Activated T-helper 1 cell treated with anti-CD3 and anti-CD28 coated beads, Interleukin-12 subunit alpha, Interleukin-12 subunit beta, Interleukin-2, Interleukin-4 antibody, amounts not matched to agents 30 ng/mL and 10 ng/mL and 1 ng/mL, durations not matched to agents 14 hours and 24 hours and 36 hours (primary cell): ENCODE measurements around the gene HCN2. TPM values are rescaled to one million over a fixed set of nuclear protein-coding genes. Genes with fewer than 3 reads are reported as not detected.

Experiments used
- DNase-seq: peaks from one replicate; pipeline ENCODE4 v3.0.0; 2021; ENCODE audit warnings: low spot score
- H3K27ac Mint-ChIP-seq: one replicate; pipeline ENCODE4 v1.8.0; 2021; ENCODE audit warnings: mild to moderate bottlenecking, mixed read lengths
- H3K27me3 Mint-ChIP-seq: one replicate; pipeline ENCODE4 v1.8.0; 2022; ENCODE audit warnings: mild to moderate bottlenecking, moderate library complexity, mixed read lengths; ENCODE audit not compliant: insufficient read depth
- H3K36me3 Mint-ChIP-seq: one replicate; pipeline ENCODE4 v1.8.0; 2021; ENCODE audit warnings: low read depth, mixed read lengths
- H3K4me1 Mint-ChIP-seq: one replicate; pipeline ENCODE4 v1.8.0; 2021; ENCODE audit warnings: low read depth, mixed read lengths
- H3K4me3 Mint-ChIP-seq: one replicate; pipeline ENCODE4 v1.8.0; 2021; ENCODE audit warnings: mild to moderate bottlenecking, moderate library complexity, mixed read lengths
- H3K9me3 Mint-ChIP-seq: one replicate; pipeline ENCODE4 v1.8.0; 2021; ENCODE audit warnings: mixed read lengths
- intact Hi-C: fragments of 100-400 bp; cut with micrococcal nuclease; formaldehyde crosslinking; loops from one replicate; pipeline ENCODE4 v1.15.1; 2024
- total RNA-seq: library from RNA; stranded (reverse); gene quantifications from 2 replicates; pipeline ENCODE4 v1.2.3, GENCODE V29; 2022

HCN2 gene
- total RNA-seq, 1 donor from 2014 or later, result 1.1 TPM

GRCh38 chr19:661427-662196 lies 71.9 kb downstream of the HCN2 start:
- Mint-ChIP-seq H3K4me3 (peak overlapping the region; percentile 95), H3K27me3 (no peaks in the 10 kb centered on the region), H3K4me1 (peaks cover 33% of the 10 kb centered on the region), H3K9me3 (no peaks in the 10 kb centered on the region), H3K27ac (peak overlapping the region; percentile 97), H3K36me3 (peaks cover 5% of the 10 kb centered on the region)
- intact Hi-C loops, result loop anchor here (1.0 to 5.0 kb wide), 6 partner anchors 22 to 266 kb away; partner anchors contain the start of genes ARID3A, BSG, FGF22 and POLRMT
- DNase-seq, result peak; percentile 71

- intact Hi-C loops, result loop anchor here (5.0 kb wide), 2 partner anchors 200 to 265 kb away; partner anchors contain the start of gene ARID3A
- Mint-ChIP-seq H3K36me3 (peaks cover 5% of the 10 kb centered on the region), H3K4me3 (peak overlapping the region; percentile 95)
Measured at GRCh38 chr19:662207-662961, 72.7 kb downstream of the HCN2 start.

GRCh38 chr19:662962-663681 lies 73.4 kb downstream of the HCN2 start, which contains the start of gene RNF126:
Gene RNF126 (minus strand): TSS chr19:663214. CDS start chr19:663121, 93 bp downstream.
- intact Hi-C loops, result loop anchor here (1.0 to 5.0 kb wide), 4 partner anchors 17 to 264 kb away; partner anchors contain the start of genes ARID3A and PTBP1
- peak within 1 kb of the TSS; percentile 95 for H3K4me3 Mint-ChIP-seq
- DNase-seq, result peak; percentile 84
- no peaks in the 10 kb centered on the region for H3K9me3 Mint-ChIP-seq
- no peaks in the 10 kb centered on the region for H3K27me3 Mint-ChIP-seq
- H3K36me3 Mint-ChIP-seq, result peaks cover 5% of the 10 kb centered on the region
- H3K4me1 Mint-ChIP-seq, result peaks cover 33% of the 10 kb centered on the region
- H3K27ac Mint-ChIP-seq, result peak within 1 kb of the TSS; percentile 97

More at GRCh38 chr19:662207-662961, 72.7 kb downstream of the HCN2 start:
- Mint-ChIP-seq H3K4me1 (peaks cover 33% of the 10 kb centered on the region), H3K27me3 (no peaks in the 10 kb centered on the region), H3K9me3 (no peaks in the 10 kb centered on the region), H3K27ac (peak overlapping the region; percentile 97)
- peak; percentile 68 for DNase-seq

GRCh38 chr19:663682-664117 lies 74.0 kb downstream of the HCN2 start:
- Mint-ChIP-seq H3K4me1 (peaks cover 33% of the 10 kb centered on the region), H3K27ac (peak overlapping the region; percentile 89), H3K4me3 (peak overlapping the region; percentile 79), H3K36me3 (peaks cover 5% of the 10 kb centered on the region), H3K9me3 (no peaks in the 10 kb centered on the region), H3K27me3 (peaks cover 6% of the 10 kb centered on the region)
- intact Hi-C loops, result loop anchor here (1.0 to 5.0 kb wide), 4 partner anchors 17 to 264 kb away; partner anchors contain the start of genes ARID3A and PTBP1
- DNase-seq, result no peak

GRCh38 chr19:664913-665443 lies 75.3 kb downstream of the HCN2 start:
- peak overlapping the region; percentile 45 for H3K4me3 Mint-ChIP-seq
- DNase-seq, result peak; percentile 78
- H3K4me1 Mint-ChIP-seq, result peaks cover 33% of the 10 kb centered on the region
- H3K36me3 Mint-ChIP-seq, result peaks cover 5% of the 10 kb centered on the region
- intact Hi-C loops, result loop anchor here (1.0 to 5.0 kb wide), 3 partner anchors 69 to 262 kb away; partner anchors contain the start of gene ARID3A
- H3K27ac Mint-ChIP-seq, result no peak overlapping the region
- H3K9me3 Mint-ChIP-seq, result no peaks in the 10 kb centered on the region
- H3K27me3 Mint-ChIP-seq, result peaks cover 13% of the 10 kb centered on the region

Other genes starting within 250 kb of the HCN2 start
- gene MIER2, start 245.1 kb upstream of the HCN2 start, total RNA-seq, result 32.0 and 34.2 TPM in 2 replicates
- 0.08 and 0.15 TPM in 2 replicates for gene C2CD4C, start 180.7 kb upstream of the HCN2 start, total RNA-seq
- gene SHC2, start 128.8 kb upstream of the HCN2 start, total RNA-seq, result not detected in 2 replicates
- gene MADCAM1, start 93.4 kb upstream of the HCN2 start, total RNA-seq, result 0.18 and 0.27 TPM in 2 replicates
- gene TPGS1, start 82.4 kb upstream of the HCN2 start, total RNA-seq, result 17.6 and 18.2 TPM in 2 replicates
- 56.6 and 58.2 TPM in 2 replicates for gene CDC34, start 58.1 kb upstream of the HCN2 start, total RNA-seq
- 52.7 and 55.6 TPM in 2 replicates for gene GZMM, start 45.8 kb upstream of the HCN2 start, total RNA-seq
- gene BSG, start 17.3 kb upstream of the HCN2 start, total RNA-seq, result 307 and 308 TPM in 2 replicates
- gene POLRMT, start 43.7 kb downstream of the HCN2 start, total RNA-seq, result 103 and 104 TPM in 2 replicates
- not detected in 2 replicates for gene FGF22, start 50.0 kb downstream of the HCN2 start, total RNA-seq
- gene RNF126, start 73.3 kb downstream of the HCN2 start, total RNA-seq, result 107 and 110 TPM in 2 replicates
- gene FSTL3, start 86.5 kb downstream of the HCN2 start, total RNA-seq, result 5.5 and 5.6 TPM in 2 replicates
- not detected in 2 replicates for gene PRSS57, start 105.6 kb downstream of the HCN2 start, total RNA-seq
- gene PALM, start 119.1 kb downstream of the HCN2 start, total RNA-seq, result 0.18 TPM in 1 of 2 replicates, not detected in the other
- not detected in 2 replicates for gene MISP, start 161.2 kb downstream of the HCN2 start, total RNA-seq
- 735 and 829 TPM in 2 replicates for gene PTBP1, start 207.6 kb downstream of the HCN2 start, total RNA-seq
- not detected in 2 replicates for gene PLPPR3, start 232.1 kb downstream of the HCN2 start, total RNA-seq
- not detected in 2 replicates for gene AZU1, start 238.0 kb downstream of the HCN2 start, total RNA-seq